GM23338 (cell line): ENCODE measurements around the gene LACRT.

ENCODE experiments used
- CREB1 ChIP-seq: fragments of 250-450 bp; sonication (Bioruptor Pico); IDR thresholded peaks from 2 replicates; pipeline ENCODE4 v1.5.0; 2020; ENCODE audit warnings: low read depth, mild to moderate bottlenecking, moderate library complexity
- CTCF ChIP-seq, 2 experiments: fragments of 200-600 bp in 1 of 2; sonication (generic) in 1 of 2; conservative IDR thresholded peaks; 2 replicates each; pipeline versions ENCODE4 v1.5.1 to v1.6.1; 2016 to 2017; ENCODE audit warnings: antibody characterized with exemption in 2 of 2, low read depth in 2 of 2, mild to moderate bottlenecking in 2 of 2, moderate library complexity in 1 of 2
- EZH2 ChIP-seq: fragments of 200-600 bp; sonication (generic); IDR thresholded peaks from one replicate; pipeline ENCODE4 v1.8.0; 2017; ENCODE audit warnings: antibody characterized with exemption, mild to moderate bottlenecking, low read depth; ENCODE audit not compliant: unreplicated experiment
- EZH2phosphoT487 ChIP-seq: fragments of 200-600 bp; sonication (generic); IDR thresholded peaks from one replicate; pipeline ENCODE4 v1.8.1; 2018; ENCODE audit warnings: antibody characterized with exemption; ENCODE audit not compliant: unreplicated experiment
- POLR2AphosphoS5 ChIP-seq: IDR thresholded peaks from 2 replicates; pipeline ENCODE4 v1.6.1; 2016; ENCODE audit warnings: antibody characterized with exemption, low read depth
- REST ChIP-seq: IDR thresholded peaks from one replicate; pipeline ENCODE4 v1.6.1; 2018; ENCODE audit warnings: antibody characterized with exemption; ENCODE audit not compliant: unreplicated experiment

- TF ChIP-seq CTCF (conservative IDR thresholded peaks at IDR 0.05; ENCODE audit: low read depth in 2 of 2) (peak; percentile 68 to 75), POLR2AphosphoS5 (no peak), EZH2phosphoT487 (no peak), REST (no peak), CREB1 (CRISPR knock-in tag) (no peak), EZH2 (no peak)
Observed at GRCh38 chr12:54631988-54632728, 2.5 kb downstream of the LACRT start.
